GM12872 (cell line): ENCODE results near the gene FUBP1.

Experiments used
- CTCF ChIP-seq: IDR thresholded peaks from 3 replicates; pipeline ENCODE4 v1.5.1; 2011; ENCODE audit warnings: low read depth, mild to moderate bottlenecking, low read length, moderate library complexity; ENCODE audit not compliant: insufficient read depth

Gene FUBP1

DNA sequence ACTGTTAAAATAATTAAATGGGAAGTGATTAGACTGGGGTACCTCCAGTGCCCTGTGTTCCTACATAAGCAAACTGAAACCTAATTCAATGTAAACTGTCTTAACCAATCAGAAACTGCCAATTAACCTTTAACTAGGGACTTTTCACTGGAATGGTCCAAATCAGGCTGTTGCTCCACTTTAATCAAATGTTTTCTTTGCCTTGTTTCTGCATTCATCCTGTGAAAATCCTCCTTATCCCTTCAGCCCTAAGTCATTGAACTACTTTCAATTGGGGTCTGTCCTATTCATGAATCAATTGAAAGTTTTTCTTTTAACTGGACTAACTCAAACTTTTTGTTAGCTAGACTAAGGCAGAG is 5.1 kb upstream of the FUBP1 start:
- no peak for TF ChIP-seq CTCF

- no peak for TF ChIP-seq CTCF
Observed at GRCh38 chr1:77978293-77978968, 441 bp downstream of the FUBP1 start.

GRCh38 chr1:77977989-77978292 is 931 bp downstream of the FUBP1 start:
- TF ChIP-seq CTCF = no peak

DNA sequence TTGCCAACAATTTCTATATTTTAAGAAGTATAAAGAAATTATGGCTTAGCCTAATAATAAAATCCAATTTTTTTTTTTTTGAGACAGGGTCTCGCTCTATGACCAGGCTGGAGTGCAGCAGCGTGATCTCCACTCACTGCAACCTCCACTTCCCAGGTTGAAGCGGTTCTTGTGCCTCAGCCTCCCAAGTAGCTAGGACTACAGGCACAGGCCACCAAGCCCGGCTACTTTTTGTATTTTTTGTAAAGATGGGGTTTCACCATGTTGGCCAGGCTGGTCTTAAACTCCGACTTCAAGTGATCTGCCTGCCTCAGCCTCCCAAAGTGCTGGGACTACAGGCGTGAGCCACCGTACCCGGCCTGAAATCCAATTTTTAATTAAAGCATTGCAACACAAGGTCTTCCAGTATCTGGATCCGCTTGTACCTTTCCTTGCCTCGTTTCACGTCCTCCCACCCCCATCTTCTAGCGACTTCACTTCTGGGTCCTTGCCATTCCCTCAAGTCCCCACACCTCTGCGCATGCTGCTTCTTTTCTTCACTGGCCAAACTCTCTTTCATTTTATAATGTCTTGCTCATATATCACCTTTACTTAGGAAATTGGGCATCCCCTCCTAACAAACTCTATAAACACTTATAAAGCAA is 2.3 kb downstream of the FUBP1 start:
- no peak for TF ChIP-seq CTCF

DNA sequence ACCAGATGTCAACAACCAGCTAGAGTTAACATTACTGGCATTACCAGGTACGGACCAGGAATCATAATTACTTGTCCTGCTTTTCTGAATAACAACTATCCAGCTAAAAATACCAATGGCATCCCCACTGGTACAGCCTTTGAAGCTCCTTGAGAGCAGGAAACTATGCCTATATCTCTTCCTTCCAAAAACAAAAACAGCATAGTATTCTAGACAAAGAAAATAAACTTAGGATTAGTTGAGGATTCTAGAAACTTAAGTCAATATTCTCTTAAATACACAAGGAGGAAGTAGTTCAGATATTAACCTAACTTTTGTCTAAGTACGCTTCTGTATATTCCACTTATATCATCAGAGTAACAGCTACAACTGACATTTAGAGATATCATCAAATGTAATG is 3.0 kb downstream of the FUBP1 start:
- TF ChIP-seq CTCF = no peak

GRCh38 chr1:77975386-77975785 is 3.5 kb downstream of the FUBP1 start:
- no peak for TF ChIP-seq CTCF

DNA sequence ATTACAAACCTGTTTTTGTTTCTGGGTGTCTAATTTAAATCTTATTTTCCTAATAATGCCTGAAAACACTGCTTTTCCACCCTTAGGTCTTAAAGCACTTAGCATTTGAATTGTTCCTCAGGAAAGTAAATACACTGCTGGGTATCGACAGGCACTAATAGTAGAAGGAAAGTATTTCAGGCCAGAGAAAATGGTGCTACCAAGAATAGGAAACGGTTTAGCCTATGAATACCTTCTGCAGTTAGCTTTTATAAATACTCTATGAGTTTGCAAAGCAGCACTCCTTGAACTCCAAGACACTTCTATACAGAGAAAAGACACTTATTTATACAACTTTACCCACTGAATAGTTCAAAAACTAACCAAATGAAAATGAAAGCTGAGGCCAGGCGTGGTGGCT is 6.8 kb downstream of the FUBP1 start:
- TF ChIP-seq CTCF = no peak

DNA sequence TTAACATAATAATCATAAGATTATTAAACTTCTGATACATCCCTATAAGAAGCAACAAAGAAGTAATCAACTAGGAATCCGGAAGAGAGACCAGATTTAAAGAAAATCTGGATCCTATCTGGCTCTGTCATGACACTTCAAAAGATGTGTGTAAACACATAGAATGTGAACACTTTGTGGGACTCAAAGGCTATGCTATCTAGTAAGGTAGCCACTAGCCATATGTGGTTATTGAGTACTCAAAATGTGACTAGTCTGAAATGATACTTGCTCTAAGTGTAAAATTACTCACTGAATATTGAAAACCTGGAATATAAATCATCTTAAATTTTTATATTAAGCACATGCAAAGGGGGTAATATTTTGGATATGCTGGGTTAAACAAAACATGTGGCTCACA is 8.7 kb downstream of the FUBP1 start:
- TF ChIP-seq CTCF = no peak
